Adipocyte (in vitro differentiated cells): ENCODE data around the gene CLEC2D.
"Not testable (repeated sequence)": the region's sequence is repeated elsewhere in the genome, so short reads cannot be mapped to it uniquely, and the experiment has no call there.

ENCODE experiments used
- DNase-seq: peaks from one replicate; pipeline ENCODE4 v3.0.0-alpha.2; 2015; ENCODE audit warnings: low read depth
- H3K27me3 ChIP-seq: replicated peaks from 2 replicates; pipeline ENCODE4 v1.7.0; 2013; ENCODE audit warnings: mild to moderate bottlenecking, low read length, moderate library complexity; ENCODE audit not compliant: control insufficient read depth, insufficient read depth
- H3K36me3 ChIP-seq: 2 replicates; pipeline ENCODE4 v1.7.0; 2013; ENCODE audit warnings: low read length, mild to moderate bottlenecking, moderate library complexity; ENCODE audit not compliant: control insufficient read depth, insufficient read depth, severe bottlenecking
- H3K4me1 ChIP-seq: 2 replicates; pipeline ENCODE4 v1.7.0; 2013; ENCODE audit warnings: mild to moderate bottlenecking, low read length, moderate library complexity; ENCODE audit not compliant: control insufficient read depth, insufficient read depth
- H3K4me3 ChIP-seq: 2 replicates; pipeline ENCODE4 v1.7.0; 2013; ENCODE audit warnings: mild to moderate bottlenecking, low read length, moderate library complexity
- H3K9ac ChIP-seq: 2 replicates; pipeline ENCODE4 v1.7.0; 2013; ENCODE audit warnings: mild to moderate bottlenecking, low read length, moderate library complexity
- H3K9me3 ChIP-seq: 2 replicates; pipeline ENCODE4 v1.7.0; 2013; ENCODE audit warnings: mild to moderate bottlenecking, low read length, moderate library complexity; ENCODE audit not compliant: control insufficient read depth

CLEC2D gene

DNA sequence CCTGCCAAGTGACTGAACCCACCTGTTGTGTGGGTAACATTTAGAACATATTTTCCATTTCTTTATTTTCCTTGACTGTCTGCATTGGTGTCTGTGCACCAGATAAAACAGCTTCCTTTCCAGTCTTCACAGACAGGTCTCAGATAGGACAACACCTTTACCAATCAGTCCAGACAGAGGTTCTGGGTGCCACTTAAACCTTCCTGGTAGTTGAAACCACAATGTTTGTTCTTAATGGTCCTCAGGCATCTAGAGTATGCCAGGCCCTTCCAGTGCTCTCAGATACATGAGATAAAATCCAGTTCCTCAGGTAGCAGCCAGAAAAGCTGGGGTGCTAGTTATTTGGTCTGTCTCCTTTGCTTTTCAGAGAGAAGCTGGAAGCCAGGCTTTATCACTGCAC, 7.0 kb upstream of the CLEC2D start:
- Histone ChIP-seq H3K4me1 (peaks cover 4% of the 10 kb centered on the region), H3K9me3 (no peaks in the 10 kb centered on the region), H3K27me3 (no peaks in the 10 kb centered on the region), H3K36me3 (peaks cover 27% of the 10 kb centered on the region), H3K9ac (no peak overlapping the region), H3K4me3 (no peak overlapping the region)
- no peak for DNase-seq

DNA sequence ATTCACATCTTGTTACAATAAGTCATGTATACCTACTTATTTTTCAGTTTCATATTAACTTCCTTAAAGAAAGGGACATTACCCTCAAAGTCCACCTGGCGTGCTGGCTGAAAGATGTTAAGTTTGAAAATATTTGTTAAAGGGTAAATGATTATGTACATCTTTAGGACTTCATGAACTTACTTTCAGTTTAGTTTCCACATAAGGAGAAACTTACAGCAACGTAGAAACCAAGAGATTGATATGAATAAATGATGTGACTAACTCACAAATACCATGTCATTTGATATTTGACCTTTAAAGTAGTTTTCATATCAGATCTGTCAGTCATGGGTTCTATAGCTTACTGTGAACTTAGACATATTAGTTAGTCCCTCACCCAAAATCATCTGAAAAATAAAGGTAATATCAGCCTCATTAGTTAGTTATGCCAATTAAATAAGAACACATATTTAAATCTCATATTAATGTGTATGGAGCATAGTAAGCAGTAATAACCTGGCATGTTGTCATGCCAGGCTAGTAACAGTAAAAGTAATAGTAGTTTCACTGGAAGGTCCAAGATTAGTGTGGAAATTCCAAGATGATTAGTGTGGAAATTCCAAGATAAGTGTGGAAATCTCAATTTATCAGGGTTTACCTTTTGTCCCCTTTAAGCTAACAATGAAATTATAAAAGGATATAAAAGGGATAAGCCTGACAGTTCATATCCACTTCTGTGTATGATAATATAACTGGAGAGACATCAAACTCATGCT, 1.9 kb upstream of the CLEC2D start:
- H3K4me1 ChIP-seq: peaks cover 15% of the 10 kb centered on the region
- no peaks in the 10 kb centered on the region for H3K9me3 ChIP-seq
- H3K27me3 ChIP-seq: no peaks in the 10 kb centered on the region
- H3K9ac ChIP-seq: no peak overlapping the region
- no peaks in the 10 kb centered on the region for H3K36me3 ChIP-seq
- DNase-seq: no peak
- H3K4me3 ChIP-seq: peak overlapping the region; percentile 1

DNA sequence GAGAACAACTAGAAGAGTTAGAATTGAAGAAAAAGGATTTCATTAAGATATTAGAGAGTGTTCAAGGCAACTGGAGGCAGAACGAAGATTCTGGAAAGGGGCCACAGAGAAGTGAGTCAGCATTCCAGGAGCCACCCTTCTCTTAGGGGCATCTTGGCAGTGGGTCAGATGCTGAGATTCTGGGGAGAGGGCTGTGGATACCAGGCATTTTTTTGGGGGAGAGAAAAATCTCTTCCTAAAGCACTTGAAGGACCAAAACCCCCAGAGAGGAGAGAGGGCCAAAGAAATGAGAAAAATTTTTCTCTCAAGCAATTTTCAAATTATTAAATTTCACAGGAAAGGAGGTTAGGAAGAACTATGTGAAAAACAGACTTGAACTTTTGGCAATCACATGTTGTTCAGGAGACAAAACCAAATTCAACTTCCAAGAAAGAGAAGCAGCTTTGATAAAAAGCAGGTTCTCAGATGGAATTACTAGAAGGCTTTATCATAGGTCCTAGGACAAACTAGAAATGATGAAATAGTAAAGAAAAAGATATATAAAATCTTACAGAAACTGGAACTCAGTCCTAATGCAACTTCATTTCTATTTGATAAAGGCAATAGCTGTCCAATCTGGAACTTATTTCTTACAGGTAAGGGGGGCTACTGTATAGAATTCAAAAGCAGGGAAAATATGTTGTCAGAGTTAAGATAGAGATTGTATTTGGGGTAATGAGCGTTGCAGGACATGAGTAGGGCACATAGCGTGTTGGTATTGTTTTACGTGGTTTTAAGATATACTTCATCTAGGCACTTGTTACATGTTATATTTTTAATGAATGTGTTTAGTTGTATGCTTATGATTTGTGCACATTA, 1.1 kb upstream of the CLEC2D start:
- Histone ChIP-seq H3K27me3 (no peaks in the 10 kb centered on the region), H3K36me3 (no peaks in the 10 kb centered on the region), H3K9ac (no peak overlapping the region), H3K9me3 (no peaks in the 10 kb centered on the region), H3K4me1 (peaks cover 17% of the 10 kb centered on the region), H3K4me3 (peak overlapping the region; percentile 1)
- DNase-seq: peak; percentile 57

DNA sequence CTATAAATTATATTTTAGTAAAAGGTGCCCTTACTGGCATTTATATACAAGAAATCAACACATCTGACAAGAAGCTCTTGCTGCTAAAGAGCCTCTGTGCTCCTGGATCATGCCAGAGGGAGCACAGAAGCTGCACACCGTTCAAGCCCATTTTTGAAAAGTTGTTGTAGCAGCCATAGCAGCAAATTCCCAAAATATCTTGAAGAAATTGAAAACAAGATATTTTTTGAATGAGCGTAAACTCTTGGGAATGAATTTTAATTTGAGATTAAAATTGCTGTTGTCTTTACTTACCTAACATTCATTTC, 540 bp upstream of the CLEC2D start:
- H3K27me3 ChIP-seq: no peaks in the 10 kb centered on the region
- DNase-seq: no peak
- H3K4me1 ChIP-seq: peaks cover 23% of the 10 kb centered on the region
- H3K9ac ChIP-seq: no peak overlapping the region
- no peak overlapping the region for H3K4me3 ChIP-seq
- no peaks in the 10 kb centered on the region for H3K36me3 ChIP-seq
- H3K9me3 ChIP-seq: no peaks in the 10 kb centered on the region

DNA sequence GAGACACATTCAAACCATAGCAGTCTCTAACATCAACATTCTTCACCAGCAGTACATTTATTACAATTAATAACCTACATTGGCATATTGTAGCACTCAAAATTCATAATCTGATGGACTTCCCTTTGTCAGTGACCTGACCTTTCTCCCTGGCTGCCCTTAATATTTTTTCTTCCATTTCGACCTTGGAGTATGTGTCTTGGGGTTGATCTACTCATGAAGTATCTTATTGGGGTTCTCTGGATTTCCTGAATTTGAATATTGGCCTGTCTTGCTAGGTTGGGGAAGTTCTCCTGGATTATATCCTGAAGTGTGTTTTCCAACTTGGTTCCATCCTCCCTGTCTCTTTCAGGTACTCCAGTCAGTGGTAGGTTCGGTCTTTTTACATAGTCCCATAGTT, 2.8 kb downstream of the CLEC2D start:
- H3K4me1 ChIP-seq: peaks cover 21% of the 10 kb centered on the region
- DNase-seq, H3K27me3 ChIP-seq, H3K9me3 ChIP-seq, H3K9ac ChIP-seq, H3K4me3 ChIP-seq, H3K36me3 ChIP-seq: not testable (repeated sequence)

DNA sequence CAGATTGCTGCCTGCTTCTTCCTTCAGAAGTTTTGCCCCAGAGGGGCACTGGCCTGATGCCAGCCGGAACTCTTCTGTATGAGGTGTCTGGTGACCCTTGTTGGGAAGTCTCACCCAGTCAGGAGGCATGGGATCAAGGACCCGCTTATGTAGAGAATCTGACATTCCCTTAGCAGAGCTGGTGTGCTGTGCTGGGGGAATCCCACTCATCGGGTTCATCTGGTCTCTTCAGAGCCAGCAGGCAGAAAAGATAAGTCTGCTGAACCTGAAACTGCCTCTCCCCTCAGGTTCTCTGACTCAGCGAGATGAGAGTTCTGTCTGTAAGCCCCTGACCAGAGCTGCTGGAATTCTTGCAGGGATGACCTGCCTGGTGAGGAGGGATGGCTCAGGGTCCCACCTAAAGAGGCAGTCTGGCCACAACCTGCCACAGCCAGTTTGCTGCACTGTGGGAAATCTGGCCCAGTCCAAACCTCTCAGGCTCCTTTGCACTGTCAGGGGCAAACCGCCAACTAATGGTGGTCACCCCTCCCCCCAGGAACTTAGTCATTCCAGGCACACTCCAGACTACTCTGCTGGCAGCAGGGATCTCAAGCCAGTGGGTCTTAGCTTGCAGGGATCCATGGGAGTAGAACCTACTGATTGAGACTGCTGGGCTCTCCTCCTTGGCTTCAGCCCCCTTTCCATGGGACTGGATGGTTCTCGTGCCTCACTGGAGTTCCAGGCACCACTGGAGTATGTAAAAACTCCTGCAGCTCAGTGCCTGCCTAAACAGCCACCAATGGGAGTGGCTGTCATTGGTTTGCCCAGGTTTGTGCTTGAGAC, 4.1 kb downstream of the CLEC2D start:
- Histone ChIP-seq H3K9me3 (no peaks in the 10 kb centered on the region), H3K9ac (no peak overlapping the region), H3K4me3 (no peak overlapping the region), H3K4me1 (peaks cover 9% of the 10 kb centered on the region), H3K27me3 (no peaks in the 10 kb centered on the region), H3K36me3 (no peaks in the 10 kb centered on the region)
- DNase-seq: peak; percentile 71

DNA sequence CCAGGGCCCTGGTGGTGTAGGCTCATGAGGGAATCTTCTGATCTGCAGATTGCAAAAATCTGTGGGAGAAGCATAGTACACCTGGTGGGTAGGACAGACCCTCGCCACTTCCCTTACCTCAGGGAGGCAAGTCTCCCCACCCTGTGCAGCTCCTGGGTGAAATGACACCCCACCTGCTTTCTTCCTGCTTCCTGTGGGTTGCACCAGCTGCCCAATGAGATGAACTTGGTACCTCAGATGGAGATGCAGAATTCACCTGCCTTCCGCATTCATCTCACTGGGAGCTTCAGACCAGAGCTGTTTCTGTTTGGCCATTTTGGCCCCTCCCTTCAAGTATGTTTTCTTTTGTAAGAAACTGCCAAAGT, 4.7 kb downstream of the CLEC2D start:
- Histone ChIP-seq H3K9me3 (no peaks in the 10 kb centered on the region), H3K27me3 (no peaks in the 10 kb centered on the region), H3K36me3 (no peaks in the 10 kb centered on the region), H3K4me1 (peaks cover 8% of the 10 kb centered on the region), H3K4me3 (no peak overlapping the region), H3K9ac (no peak overlapping the region)
- no peak for DNase-seq

DNA sequence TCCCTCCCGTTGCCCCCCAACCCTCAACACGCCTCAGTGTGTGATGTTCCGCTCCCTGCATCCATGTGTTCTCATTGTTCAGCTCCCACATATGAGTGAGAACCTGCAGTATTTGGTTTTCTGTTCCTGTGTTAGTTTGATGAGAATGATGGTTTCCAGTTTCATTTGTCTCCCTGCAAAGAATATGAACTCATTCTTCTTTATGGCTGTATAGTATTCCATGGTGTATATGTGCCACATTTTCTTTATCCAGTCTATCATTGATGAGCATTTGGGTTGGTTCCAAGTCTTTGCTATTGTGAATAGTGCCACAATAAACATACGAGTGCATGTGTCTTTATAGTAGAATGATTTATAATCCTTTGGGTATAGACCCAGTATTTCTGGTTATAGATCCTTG, 13.0 kb downstream of the CLEC2D start:
- not testable (repeated sequence) for DNase-seq, H3K4me3 ChIP-seq, H3K4me1 ChIP-seq, H3K9ac ChIP-seq, H3K36me3 ChIP-seq, H3K9me3 ChIP-seq, H3K27me3 ChIP-seq

DNA sequence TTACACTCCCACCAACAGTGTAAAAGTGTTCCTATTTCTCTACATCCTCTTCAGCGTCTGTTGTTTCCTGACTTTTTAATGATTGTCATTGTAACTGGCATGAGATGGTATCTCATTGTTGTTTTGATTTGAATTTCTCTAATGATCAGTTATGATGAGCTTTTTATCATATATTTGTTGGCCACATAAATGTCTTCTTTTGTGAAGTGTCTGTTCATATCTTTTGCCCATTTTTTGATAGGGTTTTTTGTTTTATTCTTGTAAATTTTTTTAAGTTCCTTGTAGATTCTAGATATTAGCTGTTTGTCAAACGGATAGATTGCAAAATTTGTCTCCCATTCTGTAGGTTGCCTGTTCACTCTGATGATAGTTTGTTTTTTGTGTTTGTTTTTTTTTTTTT, 13.4 kb downstream of the CLEC2D start:
- H3K4me1 ChIP-seq, H3K9ac ChIP-seq, H3K9me3 ChIP-seq, H3K36me3 ChIP-seq, DNase-seq, H3K4me3 ChIP-seq, H3K27me3 ChIP-seq: not testable (repeated sequence)

DNA sequence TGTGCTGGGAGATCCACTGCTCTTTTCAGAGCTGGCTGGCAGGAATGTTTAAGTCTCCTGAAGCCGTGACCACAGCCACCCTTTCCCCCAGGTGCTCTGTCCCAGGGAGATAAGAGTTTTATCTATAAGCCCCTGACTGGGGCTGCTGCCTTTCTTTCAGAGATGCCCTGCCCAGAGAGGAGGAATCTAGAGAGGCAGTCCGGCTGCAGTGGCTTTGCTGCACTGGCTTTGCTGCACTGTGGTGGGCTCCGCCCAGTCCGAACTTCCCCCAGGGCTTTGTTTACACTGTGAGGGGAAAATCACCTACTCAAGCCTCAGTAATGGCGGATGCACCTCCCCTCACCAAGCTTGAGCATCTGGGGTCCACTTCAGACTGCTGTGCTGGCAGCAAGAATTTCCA, 15.9 kb downstream of the CLEC2D start:
- not testable (repeated sequence) for DNase-seq, H3K4me1 ChIP-seq, H3K4me3 ChIP-seq, H3K9me3 ChIP-seq, H3K9ac ChIP-seq, H3K27me3 ChIP-seq
- H3K36me3 ChIP-seq: peaks cover 16% of the 10 kb centered on the region

DNA sequence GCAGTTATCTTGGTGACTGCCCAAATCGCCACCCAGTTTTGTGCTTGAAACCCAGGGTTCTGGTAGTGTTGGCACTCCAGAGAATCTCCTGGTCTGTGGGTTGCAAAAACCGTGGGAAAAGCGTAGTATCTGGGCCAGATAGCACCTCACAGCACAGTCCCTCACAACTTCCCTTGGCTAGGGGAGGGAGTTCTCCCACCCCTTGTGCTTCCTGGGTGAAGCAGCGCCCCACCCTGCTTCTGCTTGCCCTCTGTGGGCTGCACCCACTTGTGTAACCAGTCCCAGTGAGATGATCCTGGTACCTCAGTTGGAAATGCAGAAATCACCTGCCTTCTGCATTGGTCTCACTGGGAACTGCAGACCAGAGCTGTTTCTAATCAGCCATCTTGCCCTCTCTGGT, 16.4 kb downstream of the CLEC2D start:
- DNase-seq: no peak
- no peaks in the 10 kb centered on the region for H3K27me3 ChIP-seq
- peaks cover 3% of the 10 kb centered on the region for H3K9me3 ChIP-seq
- H3K4me3 ChIP-seq: no peak overlapping the region
- H3K9ac ChIP-seq: no peak overlapping the region
- H3K36me3 ChIP-seq: peaks cover 20% of the 10 kb centered on the region
- no peaks in the 10 kb centered on the region for H3K4me1 ChIP-seq
